ENCODE results near the gene RPS6KA2. TPM values are rescaled to one million over a fixed set of nuclear protein-coding genes. Genes with fewer than 3 reads are reported as not detected.

Gene RPS6KA2
- total RNA-seq = 166 and 297 TPM in 2 replicates

DNA sequence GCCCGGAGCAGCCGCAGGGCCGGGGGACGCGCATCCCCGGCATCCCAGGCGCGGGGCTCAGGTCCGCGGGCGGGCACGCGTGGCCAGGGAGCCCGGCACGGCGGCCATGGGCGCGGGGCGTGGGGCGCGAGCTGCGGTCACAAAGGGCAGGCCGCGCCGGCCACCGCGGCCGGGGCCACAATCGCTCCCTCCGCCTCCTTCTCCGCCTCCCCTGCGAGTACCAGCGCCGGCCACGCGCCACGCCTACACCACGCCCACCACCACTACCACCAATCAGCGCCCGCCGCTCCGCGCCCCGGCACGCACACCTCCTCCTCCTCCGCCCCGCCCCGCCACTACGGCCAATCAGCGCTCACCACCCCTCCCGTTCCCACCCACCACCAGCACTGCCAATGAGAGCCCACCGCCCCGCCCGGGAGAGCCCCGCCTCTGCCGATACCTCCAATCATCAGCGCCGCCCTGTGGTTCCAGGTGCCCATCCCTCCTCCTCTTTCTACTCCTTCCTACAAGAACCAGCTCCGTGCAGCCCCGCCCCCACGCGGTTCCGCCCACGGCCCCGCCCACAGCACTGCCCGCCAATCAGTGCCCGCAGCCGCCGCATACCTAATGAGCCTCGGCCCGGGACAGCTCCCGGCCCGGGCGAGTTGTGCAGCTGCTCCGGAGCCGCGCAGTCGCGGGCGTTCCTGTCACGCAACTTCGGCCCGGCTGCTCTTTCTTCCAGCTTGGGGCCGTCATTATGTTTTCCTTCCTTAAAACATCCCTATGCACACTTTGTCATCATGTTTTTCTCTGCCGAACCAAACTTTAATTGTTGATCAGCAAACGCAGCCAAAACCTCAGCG, at the start of gene RPS6KA2:
RPS6KA2 (minus strand) TSS at position 219 of the 842 bp plus-strand sequence. CDS start 232 bp downstream, outside the sequence.
- DNase-seq = peak; percentile 100

DNA sequence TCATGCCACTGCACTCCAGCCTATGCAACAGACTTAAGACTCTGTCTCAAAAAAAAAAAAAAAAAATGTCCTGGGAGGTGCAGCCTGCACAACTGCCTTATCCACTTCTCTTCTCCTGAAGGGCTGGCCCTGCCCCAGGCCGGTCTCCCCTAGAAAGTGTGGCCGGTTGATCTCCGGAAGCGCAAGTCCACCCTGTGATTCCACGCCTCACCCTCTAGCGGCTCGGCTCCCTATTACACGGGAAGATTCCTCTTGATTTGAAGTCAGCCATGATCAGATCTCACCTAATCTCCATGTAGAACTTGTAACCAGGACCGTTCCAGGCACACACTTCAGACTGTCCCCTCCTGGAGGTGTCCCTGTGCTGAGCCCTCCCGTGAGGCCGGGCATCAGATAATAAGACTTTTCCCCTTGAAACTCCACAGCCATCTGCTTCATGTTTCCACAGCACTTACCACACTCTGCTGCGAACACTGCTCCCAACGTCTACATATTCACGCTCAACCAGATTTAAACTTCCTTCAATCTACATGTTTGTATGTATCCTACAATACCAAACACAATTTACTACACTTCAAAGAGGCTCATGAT, 49.3 kb upstream of the RPS6KA2 start:
- no peak for DNase-seq

GRCh38 chr6:166675736-166676135, 48.7 kb upstream of the RPS6KA2 start:
- DNase-seq = no peak

DNA sequence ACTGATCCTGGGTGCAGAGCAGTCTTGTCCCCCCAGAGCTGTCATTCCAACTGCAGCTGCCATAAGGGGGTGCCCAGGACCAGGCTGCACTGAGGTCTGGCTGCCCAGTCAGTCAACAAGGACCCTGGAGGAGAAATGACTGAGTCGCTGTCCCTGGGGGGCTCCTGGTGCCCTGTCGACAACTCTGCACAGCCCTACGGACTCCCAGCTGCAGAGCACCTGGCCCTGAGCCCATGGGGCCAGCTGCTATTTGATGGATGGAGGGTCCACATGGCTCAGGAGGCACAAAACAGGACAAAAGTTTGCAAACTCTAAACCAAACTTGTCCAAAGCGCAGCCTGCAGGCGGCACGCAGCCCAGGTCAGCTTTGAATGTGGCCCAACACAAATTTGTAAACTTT, 46.3 kb upstream of the RPS6KA2 start:
- no peak for DNase-seq

DNA sequence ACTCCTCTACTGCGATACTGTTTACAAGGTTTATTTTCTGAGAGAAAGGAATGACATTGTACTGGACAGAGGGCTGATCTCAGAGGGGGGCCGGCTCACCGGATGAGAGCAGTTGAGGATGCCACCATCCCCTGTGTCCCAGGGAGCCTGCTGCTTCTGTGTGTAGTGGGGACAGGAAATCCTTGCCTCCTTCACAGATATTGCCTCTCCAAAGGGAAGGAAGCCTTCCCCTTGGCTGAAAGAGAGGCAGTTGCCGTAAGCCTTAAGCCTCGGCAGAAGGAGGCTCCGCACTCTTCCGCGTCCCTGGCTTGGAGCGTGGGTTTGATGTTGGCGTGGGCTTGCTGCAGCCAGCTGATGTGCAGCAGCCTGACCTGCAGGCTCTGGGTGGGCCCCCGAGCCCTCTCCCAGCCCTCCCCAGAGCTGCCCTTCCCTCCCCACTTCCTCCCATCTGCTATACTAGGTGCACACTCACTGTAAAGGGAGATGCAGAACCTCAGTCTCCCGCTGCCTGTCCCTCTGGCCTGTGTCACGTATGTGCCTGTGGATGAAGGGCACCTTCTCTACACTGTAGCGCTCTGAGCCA, 45.7 kb upstream of the RPS6KA2 start:
- DNase-seq = no peak

DNA sequence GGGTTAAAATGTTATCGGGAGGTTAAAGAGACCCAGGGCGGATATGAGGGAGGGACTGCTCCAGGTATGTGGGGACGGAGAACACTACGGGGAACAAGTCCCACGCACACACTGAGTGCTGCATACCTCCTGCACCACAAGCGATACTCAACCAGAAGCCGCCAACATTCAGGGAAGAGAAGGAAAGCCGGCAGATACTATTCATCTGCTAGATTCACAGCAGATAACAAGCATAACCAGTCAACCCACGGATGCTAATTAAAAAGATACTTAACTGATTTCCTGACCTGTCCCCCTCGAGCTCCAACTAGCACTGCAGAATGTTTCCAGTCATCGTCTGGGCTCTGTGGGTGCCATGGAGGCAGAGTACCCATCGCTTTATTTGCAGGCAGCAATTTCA, 45.1 kb upstream of the RPS6KA2 start:
- DNase-seq = no peak

- DNase-seq = no peak
Observed at GRCh38 chr6:166671434-166672081, 44.5 kb upstream of the RPS6KA2 start.

- DNase-seq = no peak
Observed at GRCh38 chr6:166670894-166671293, 43.8 kb upstream of the RPS6KA2 start.

DNA sequence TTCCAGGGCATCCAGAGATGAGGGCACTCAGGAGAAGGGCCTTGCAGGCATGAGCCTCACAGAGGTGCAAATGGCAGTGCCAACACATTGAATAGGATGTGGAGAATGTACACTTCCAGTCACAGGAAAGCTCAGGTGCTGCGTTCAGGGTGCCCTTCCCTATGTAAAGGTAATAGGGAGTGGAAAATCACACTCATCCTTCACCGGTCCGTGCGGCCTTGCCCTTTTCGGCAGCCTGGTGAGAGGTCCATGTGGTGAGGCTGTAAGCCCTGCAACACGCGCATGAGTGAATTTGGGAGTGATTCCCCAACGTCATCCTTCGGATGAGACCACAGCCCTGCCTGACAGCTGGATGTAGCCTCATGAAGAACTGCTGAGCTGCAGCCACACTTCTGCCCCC, 43.0 kb upstream of the RPS6KA2 start:
- no peak for DNase-seq

DNA sequence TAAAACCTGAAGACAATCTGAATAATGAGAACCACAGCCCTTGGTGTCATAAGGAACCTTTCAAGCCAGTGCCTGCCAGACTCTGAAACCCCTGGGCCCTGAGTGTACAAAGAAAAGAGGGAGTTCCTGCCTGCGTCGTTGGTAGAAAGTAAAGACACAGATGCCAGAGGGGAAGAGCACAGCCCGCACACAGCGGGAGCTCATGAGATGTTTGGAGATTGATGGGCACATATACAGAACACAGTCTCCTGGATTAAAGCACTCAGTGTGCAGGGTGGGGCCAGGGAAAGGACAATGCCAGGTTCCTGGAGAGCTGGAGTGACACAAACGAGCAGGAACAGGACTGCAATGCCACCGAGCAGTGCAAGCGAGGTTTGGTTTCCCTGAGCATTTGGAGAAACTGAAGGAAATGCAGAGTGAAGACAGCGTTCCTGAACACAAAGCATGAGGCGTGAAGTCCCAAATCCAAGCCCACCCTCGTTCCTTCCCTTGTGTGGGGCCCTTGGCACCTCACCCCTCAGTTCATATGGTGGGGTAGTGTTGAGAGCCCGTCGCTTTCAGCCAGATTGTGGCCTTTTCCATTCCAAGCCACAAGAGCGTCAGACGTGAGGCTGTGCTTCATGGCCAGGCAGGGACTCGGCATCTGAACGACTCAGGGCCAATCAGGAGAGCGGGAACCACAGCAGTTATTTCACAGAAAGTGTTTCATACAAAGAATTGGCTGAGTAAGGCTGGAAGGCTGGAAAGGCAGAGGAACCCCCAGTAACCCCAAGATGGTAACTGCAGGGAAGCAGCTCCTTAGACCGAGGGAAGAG, 41.0 kb upstream of the RPS6KA2 start:
- no peak for DNase-seq

- DNase-seq = no peak
Observed at GRCh38 chr6:166664135-166664534, 37.1 kb upstream of the RPS6KA2 start.

DNA sequence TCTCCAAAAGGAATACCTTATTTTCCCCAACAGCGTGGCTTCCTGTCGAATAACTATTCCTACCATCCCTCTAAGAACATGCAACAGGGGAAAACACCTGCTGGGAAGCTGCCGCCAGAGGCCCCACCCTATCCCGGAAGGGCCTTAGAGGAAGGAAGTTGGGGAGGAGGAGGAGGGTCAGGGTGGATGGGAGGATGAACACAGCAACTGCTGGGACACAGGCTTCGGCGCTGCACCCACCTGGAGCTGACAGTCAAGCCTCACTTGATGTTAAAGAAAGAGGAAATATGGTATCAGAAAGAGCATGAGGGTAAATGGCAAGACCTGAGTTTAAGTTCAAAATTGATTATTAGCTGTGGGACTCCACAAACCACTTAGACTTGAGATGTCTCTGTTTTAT, 36.5 kb upstream of the RPS6KA2 start:
- no peak for DNase-seq

GRCh38 chr6:166662690-166663089, 35.6 kb upstream of the RPS6KA2 start:
- no peak for DNase-seq

GRCh38 chr6:166661327-166662085, 34.5 kb upstream of the RPS6KA2 start:
- DNase-seq = no peak

GRCh38 chr6:166660157-166660688, 33.2 kb upstream of the RPS6KA2 start:
- no peak for DNase-seq

DNA sequence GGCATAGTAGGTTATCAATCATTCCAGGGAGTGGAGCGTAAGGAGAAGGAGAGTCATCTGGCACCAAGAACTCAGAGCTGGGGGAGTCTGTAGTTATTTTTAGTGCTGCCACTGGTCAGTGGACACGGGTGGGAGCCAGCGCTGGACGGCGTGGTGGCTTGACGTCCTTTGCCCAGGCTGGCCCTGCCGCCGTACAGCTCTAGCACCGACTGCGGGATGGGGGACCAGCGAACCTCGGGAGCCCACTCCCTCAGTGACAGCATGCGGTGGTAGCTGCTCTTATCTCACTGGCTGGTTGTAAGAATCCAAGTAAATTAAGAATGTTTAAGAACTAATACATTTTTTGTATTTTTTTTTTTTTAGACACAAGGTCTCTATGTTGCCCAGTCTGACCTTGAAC, 32.5 kb upstream of the RPS6KA2 start:
- no peak for DNase-seq

DNA sequence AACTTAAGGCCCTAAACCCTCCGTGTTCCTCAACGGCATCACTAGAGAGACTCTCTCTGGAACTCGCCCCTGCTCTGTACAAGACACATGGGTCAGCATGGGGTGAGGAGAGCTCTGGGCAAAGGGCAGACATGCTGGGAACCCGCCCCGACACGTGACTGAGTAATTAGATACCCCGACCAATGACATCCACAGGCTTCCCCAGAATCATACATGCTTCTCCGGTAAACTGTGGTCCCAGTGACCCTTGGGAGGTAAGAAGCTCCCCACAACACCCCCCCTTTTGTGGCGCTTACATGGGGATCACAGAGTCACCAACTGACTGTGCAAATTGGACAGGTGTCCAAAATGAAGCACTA, 31.7 kb upstream of the RPS6KA2 start:
- no peak for DNase-seq

DNA sequence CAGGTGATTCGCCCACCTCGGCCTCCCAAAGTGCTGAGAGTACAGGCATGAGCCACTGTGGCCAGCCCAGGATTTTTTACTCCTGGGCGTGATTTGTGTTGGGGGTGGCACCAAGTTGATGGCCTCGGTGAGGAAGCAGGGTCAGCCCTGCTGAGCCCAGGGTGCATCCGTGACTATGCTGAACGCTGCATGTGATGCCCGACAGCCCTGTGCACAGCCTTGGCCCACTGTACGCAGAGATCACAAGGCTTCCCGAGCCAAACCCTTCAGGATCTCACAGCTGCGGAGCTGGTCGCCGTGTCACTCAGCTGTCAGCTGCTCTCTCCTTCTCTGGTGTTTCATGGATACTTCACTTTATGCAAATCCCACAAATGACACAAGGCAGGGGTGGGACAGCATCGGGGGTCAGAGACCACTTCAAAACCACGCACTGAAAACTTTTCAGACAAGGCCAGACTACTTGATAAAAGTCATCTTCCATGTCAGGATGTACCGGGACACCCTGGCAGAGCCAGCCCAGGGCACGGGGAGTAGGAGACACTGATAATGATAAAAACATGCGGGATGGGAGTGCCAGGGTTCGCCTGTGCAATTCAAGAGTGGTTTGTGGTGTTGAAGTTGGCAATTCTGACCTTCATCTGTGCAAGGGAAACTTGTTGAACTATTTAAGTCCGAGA, 31.2 kb upstream of the RPS6KA2 start:
- DNase-seq = no peak

DNA sequence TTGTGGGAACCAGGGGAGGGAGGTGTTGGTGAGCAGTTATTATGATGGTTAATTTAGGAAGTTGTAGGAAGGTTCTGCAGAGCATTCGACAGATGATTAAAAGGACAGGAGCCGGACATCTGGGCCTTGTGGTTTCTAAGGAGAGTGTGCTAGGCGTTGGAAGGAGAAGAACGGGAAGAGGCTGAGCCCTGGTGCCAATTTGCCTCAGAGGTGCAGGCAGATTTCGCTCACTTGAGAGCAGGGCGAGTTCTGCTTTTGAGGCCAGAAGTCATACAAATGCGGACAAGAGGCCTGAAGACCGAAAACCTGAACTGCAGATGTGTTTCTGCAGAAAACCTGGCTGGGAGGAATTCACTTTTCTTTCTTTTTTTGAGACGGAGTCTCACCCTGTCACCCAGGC, 30.5 kb upstream of the RPS6KA2 start:
- no peak for DNase-seq

- no peak for DNase-seq
Observed at GRCh38 chr6:166656230-166657151, 29.4 kb upstream of the RPS6KA2 start.

Data from dermis blood vessel endothelial cell (primary cell).